ENCODE data around the gene CDC27. TPM values are rescaled to one million over a fixed set of nuclear protein-coding genes. Genes with fewer than 3 reads are reported as not detected.

CDC27 gene
- total and polyA plus RNA-seq, 2 of the 4 experiments (the other 2 are of a cell fraction), result 47.7 to 190 TPM

DNA sequence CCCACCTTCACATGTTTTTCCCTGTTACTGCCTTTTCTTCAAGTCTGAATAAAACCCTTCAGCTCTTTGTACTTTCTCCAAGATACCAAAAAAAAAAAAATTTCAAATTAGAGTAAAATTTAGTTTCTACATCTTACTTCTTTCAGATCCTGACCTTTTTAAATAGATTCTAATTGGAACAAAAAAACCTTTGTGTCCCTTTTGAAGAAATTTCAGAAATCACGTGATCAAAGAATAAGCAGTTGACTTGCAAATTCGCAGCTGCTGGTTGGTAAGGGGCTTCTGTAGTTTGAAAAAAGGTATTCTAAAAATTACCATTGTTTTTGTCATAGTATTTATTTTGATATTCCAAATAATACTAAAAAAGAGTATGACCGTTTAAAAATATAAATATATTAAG lies 71.7 kb downstream of the CDC27 start:
- ChIA-PET CTCF (no interaction called here), POLR2A (ENCODE audit: unreplicated experiment) (no interaction called here)
- TF ChIP-seq POLR2A (IDR thresholded peaks at IDR 0.05; ENCODE audit: low read depth, low read length), result no peak
- TF ChIP-seq RFX5 (IDR thresholded peaks at IDR 0.05; ENCODE audit: low read depth, low read length), result no peak
- no peak for TF ChIP-seq FOS (IDR thresholded peaks at IDR 0.05; ENCODE audit: low read depth, low read length)
- TF ChIP-seq CHD1 (IDR thresholded peaks at IDR 0.05; ENCODE audit: low read depth, low read length), result no peak
- no peak for TF ChIP-seq USF2 (IDR thresholded peaks at IDR 0.05; ENCODE audit: low read depth, low read length)
- TF ChIP-seq, protein P1, sequence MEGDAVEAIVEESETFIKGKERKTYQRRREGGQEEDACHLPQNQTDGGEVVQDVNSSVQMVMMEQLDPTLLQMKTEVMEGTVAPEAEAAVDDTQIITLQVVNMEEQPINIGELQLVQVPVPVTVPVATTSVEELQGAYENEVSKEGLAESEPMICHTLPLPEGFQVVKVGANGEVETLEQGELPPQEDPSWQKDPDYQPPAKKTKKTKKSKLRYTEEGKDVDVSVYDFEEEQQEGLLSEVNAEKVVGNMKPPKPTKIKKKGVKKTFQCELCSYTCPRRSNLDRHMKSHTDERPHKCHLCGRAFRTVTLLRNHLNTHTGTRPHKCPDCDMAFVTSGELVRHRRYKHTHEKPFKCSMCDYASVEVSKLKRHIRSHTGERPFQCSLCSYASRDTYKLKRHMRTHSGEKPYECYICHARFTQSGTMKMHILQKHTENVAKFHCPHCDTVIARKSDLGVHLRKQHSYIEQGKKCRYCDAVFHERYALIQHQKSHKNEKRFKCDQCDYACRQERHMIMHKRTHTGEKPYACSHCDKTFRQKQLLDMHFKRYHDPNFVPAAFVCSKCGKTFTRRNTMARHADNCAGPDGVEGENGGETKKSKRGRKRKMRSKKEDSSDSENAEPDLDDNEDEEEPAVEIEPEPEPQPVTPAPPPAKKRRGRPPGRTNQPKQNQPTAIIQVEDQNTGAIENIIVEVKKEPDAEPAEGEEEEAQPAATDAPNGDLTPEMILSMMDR (conservative IDR thresholded peaks at IDR 0.05; ENCODE audit: low read depth, low read length), result no peak
- no peak for TF ChIP-seq BHLHE40 (IDR thresholded peaks at IDR 0.05; ENCODE audit: low read depth, low read length)
- no peak for TF ChIP-seq MAFK (IDR thresholded peaks at IDR 0.05; ENCODE audit: low read depth, low read length)
- TF ChIP-seq RAD21 (IDR thresholded peaks at IDR 0.05; ENCODE audit: low read length), result no peak
- no peak for TF ChIP-seq RCOR1 (IDR thresholded peaks at IDR 0.05; ENCODE audit: insufficient replicate concordance, low read length)
- no peak for TF ChIP-seq SMC3 (IDR thresholded peaks at IDR 0.05; ENCODE audit: low read depth, low read length)
- TF ChIP-seq MAZ (IDR thresholded peaks at IDR 0.05; ENCODE audit: borderline replicate concordance, low read depth, low read length), result no peak
- TF ChIP-seq CEBPB (IDR thresholded peaks at IDR 0.05; ENCODE audit: low read depth, low read length), result no peak
- TF ChIP-seq ELK1 (IDR thresholded peaks at IDR 0.05; ENCODE audit: borderline replicate concordance, low read depth, low read length), result no peak
- TF ChIP-seq NFE2L2 (IDR thresholded peaks at IDR 0.05; ENCODE audit: low read depth, low read length), result no peak
- Histone ChIP-seq H2AK5ac (ENCODE audit: low read depth, low read length) (no peak overlapping the region), H3K27ac (ENCODE audit: insufficient read depth, low read length) (no peak overlapping the region), H3K4me2 (ENCODE audit: low read depth, low read length) (no peak overlapping the region), H3K9me3 (ENCODE audit: control insufficient read depth, insufficient read depth, low read length) (no peaks in the 10 kb centered on the region), H3K14ac (replicated peaks; ENCODE audit: low read depth, low read length) (no peak overlapping the region), H4K5ac (ENCODE audit: low read depth, low read length) (no peak overlapping the region), H3K27me3 (ENCODE audit: control insufficient read depth, insufficient read depth, low read length) (no peaks in the 10 kb centered on the region), H3K23ac (ENCODE audit: low read depth, low read length) (no peak overlapping the region), H2BK15ac (ENCODE audit: low read depth, low read length) (no peak overlapping the region), H3K4ac (ENCODE audit: low read depth, low read length) (no peak overlapping the region), H3K18ac (ENCODE audit: low read depth, low read length) (no peak overlapping the region), H2BK20ac (ENCODE audit: low read depth, low read length) (no peak overlapping the region), H4K20me1 (ENCODE audit: insufficient read depth, low read length) (peaks cover 13% of the 10 kb centered on the region; the same call in 1 of the 2 replicates), H4K8ac (ENCODE audit: low read depth in 2 of 2, low read length in 2 of 2) (no peak overlapping the region), H3K4me1 (ENCODE audit: control insufficient read depth, insufficient read depth, low read length) (peaks cover 4% of the 10 kb centered on the region), H2AFZ (replicated peaks; ENCODE audit: low read length, poor library complexity) (no peak overlapping the region), H3K4me3 (ENCODE audit: insufficient read depth, low read depth, low read length) (no peak overlapping the region), H3K9me1 (ENCODE audit: insufficient read depth, low read length) (peaks cover 10% of the 10 kb centered on the region), H3K79me1 (ENCODE audit: low read depth in 1 of 2, low read length in 2 of 2) (peaks cover 3 to 16% of the 10 kb centered on the region in 2 experiments; a peak in 3 of 4 replicates), H3K36me3 (ENCODE audit: control insufficient read depth, insufficient read depth, low read length) (peaks cover 13% of the 10 kb centered on the region), H2BK5ac (ENCODE audit: low read depth, low read length, poor library complexity, severe bottlenecking) (no peak overlapping the region), H2AK9ac (replicated peaks; ENCODE audit: low read depth, low read length, poor library complexity) (no peak overlapping the region), H3K56ac (ENCODE audit: extremely low read depth, insufficient read depth, low read length) (no peak overlapping the region), H4K91ac (ENCODE audit: insufficient read depth, low read depth, low read length) (no peak overlapping the region), H2BK120ac (ENCODE audit: low read depth, low read length) (no peak overlapping the region), H3K9ac (ENCODE audit: low read depth, low read length) (no peak overlapping the region)
- ATAC-seq (ENCODE audit: low read depth), result no peak
- in situ Hi-C loops (cut with MboI; ENCODE audit: low sequenced_read_pairs), result no loop called here
- no peak for DNase-seq
- no TSS peak for BruUV-seq (replicated peaks)
- intact Hi-C loops (cut with micrococcal nuclease), result no loop called here
- no CpG with 5 or more reads among the region's 3 CpGs for WGBS, 2 experiments (ENCODE audit: extremely low coverage in 2 of 2, insufficient read length in 1 of 2)
- dilution Hi-C loops (cut with HindIII; ENCODE audit: low sequenced_read_pairs, unreplicated experiment), result no loop called here
